Measurements from ENCODE around the gene PLPP1. TPM values are rescaled to one million over a fixed set of nuclear protein-coding genes. Genes with fewer than 3 reads are reported as not detected.

Gene PLPP1
- total RNA-seq, 1 donor from 2014 or later: 17.4 TPM

- Mint-ChIP-seq H3K9me3 (ENCODE audit: unreplicated experiment) (peaks cover 1% of the 10 kb centered on the region), H3K27ac (ENCODE audit: unreplicated experiment) (no peak overlapping the region), H3K27me3 (ENCODE audit: unreplicated experiment) (peaks cover 2% of the 10 kb centered on the region), H3K4me1 (ENCODE audit: low read depth, unreplicated experiment) (no peaks in the 10 kb centered on the region), H3K36me3 (ENCODE audit: unreplicated experiment) (peaks cover 12% of the 10 kb centered on the region), H3K4me3 (ENCODE audit: unreplicated experiment) (no peak overlapping the region)
- TF ChIP-seq CTCF (IDR thresholded peaks at IDR 0.05; ENCODE audit: partially characterized antibody, unreplicated experiment): no peak
- DNase-seq: no peak
Observed at GRCh38 chr5:55421074-55421529, 113.7 kb downstream of the PLPP1 start.

GRCh38 chr5:55418994-55419968 lies 115.5 kb downstream of the PLPP1 start:
- H3K27me3 Mint-ChIP-seq (ENCODE audit: unreplicated experiment): peaks cover 2% of the 10 kb centered on the region
- H3K4me1 Mint-ChIP-seq (ENCODE audit: low read depth, unreplicated experiment): no peaks in the 10 kb centered on the region
- no peak for DNase-seq
- no peak overlapping the region for H3K4me3 Mint-ChIP-seq (ENCODE audit: unreplicated experiment)
- TF ChIP-seq CTCF (IDR thresholded peaks at IDR 0.05; ENCODE audit: partially characterized antibody, unreplicated experiment): no peak
- no peak overlapping the region for H3K27ac Mint-ChIP-seq (ENCODE audit: unreplicated experiment)
- peaks cover 12% of the 10 kb centered on the region for H3K36me3 Mint-ChIP-seq (ENCODE audit: unreplicated experiment)
- H3K9me3 Mint-ChIP-seq (ENCODE audit: unreplicated experiment): peaks cover 1% of the 10 kb centered on the region

- TF ChIP-seq CTCF (IDR thresholded peaks at IDR 0.05; ENCODE audit: partially characterized antibody, unreplicated experiment): no peak
- DNase-seq: no peak
- no peak overlapping the region for H3K4me3 Mint-ChIP-seq (ENCODE audit: unreplicated experiment)
- no peaks in the 10 kb centered on the region for H3K4me1 Mint-ChIP-seq (ENCODE audit: low read depth, unreplicated experiment)
- H3K36me3 Mint-ChIP-seq (ENCODE audit: unreplicated experiment): no peaks in the 10 kb centered on the region
- no peaks in the 10 kb centered on the region for H3K9me3 Mint-ChIP-seq (ENCODE audit: unreplicated experiment)
- H3K27ac Mint-ChIP-seq (ENCODE audit: unreplicated experiment): no peak overlapping the region
- peaks cover 2% of the 10 kb centered on the region for H3K27me3 Mint-ChIP-seq (ENCODE audit: unreplicated experiment)
Observed at GRCh38 chr5:55416306-55416705, 118.5 kb downstream of the PLPP1 start.

GRCh38 chr5:55415071-55415470 lies 119.7 kb downstream of the PLPP1 start:
- peaks cover 2% of the 10 kb centered on the region for H3K27me3 Mint-ChIP-seq (ENCODE audit: unreplicated experiment)
- no peak for DNase-seq
- no peaks in the 10 kb centered on the region for H3K36me3 Mint-ChIP-seq (ENCODE audit: unreplicated experiment)
- no peak overlapping the region for H3K4me3 Mint-ChIP-seq (ENCODE audit: unreplicated experiment)
- H3K9me3 Mint-ChIP-seq (ENCODE audit: unreplicated experiment): no peaks in the 10 kb centered on the region
- H3K4me1 Mint-ChIP-seq (ENCODE audit: low read depth, unreplicated experiment): no peaks in the 10 kb centered on the region
- no peak for TF ChIP-seq CTCF (IDR thresholded peaks at IDR 0.05; ENCODE audit: partially characterized antibody, unreplicated experiment)
- no peak overlapping the region for H3K27ac Mint-ChIP-seq (ENCODE audit: unreplicated experiment)

GRCh38 chr5:55413644-55414043 lies 121.1 kb downstream of the PLPP1 start:
- no peaks in the 10 kb centered on the region for H3K36me3 Mint-ChIP-seq (ENCODE audit: unreplicated experiment)
- no peak overlapping the region for H3K27ac Mint-ChIP-seq (ENCODE audit: unreplicated experiment)
- no peak overlapping the region for H3K4me3 Mint-ChIP-seq (ENCODE audit: unreplicated experiment)
- peaks cover under 1% of the 10 kb centered on the region for H3K27me3 Mint-ChIP-seq (ENCODE audit: unreplicated experiment)
- no peaks in the 10 kb centered on the region for H3K9me3 Mint-ChIP-seq (ENCODE audit: unreplicated experiment)
- no peak for TF ChIP-seq CTCF (IDR thresholded peaks at IDR 0.05; ENCODE audit: partially characterized antibody, unreplicated experiment)
- DNase-seq: no peak
- H3K4me1 Mint-ChIP-seq (ENCODE audit: low read depth, unreplicated experiment): no peaks in the 10 kb centered on the region

Measured in glutamatergic neuron (in vitro differentiated cells).